GM12878 (cell line): ENCODE results near the gene CRYGS. TPM values are rescaled to one million over a fixed set of nuclear protein-coding genes. Genes with fewer than 3 reads are reported as not detected.

Experiments used
- BCLAF1 ChIP-seq: fragments of 450-650 bp; IDR thresholded peaks from 2 replicates; pipeline ENCODE4 v1.6.1; 2017; ENCODE audit warnings: antibody characterized with exemption, mild to moderate bottlenecking, moderate library complexity
- BHLHE40 ChIP-seq, 2 experiments: fragments of 450-650 bp in 1 of 2; IDR thresholded peaks; 2 replicates each; pipeline ENCODE4 v1.6.1; 2011 to 2017; ENCODE audit warnings: low read depth in 2 of 2, borderline replicate concordance in 1 of 2, improper control_type of control experiment in 1 of 2, low read length in 1 of 2, mild to moderate bottlenecking in 1 of 2
- BRCA1 ChIP-seq: IDR thresholded peaks from 2 replicates; pipeline ENCODE4 v1.6.1; 2011; ENCODE audit warnings: low read depth, low read length, improper control_type of control experiment
- CREB1 ChIP-seq: IDR thresholded peaks from 2 replicates; pipeline ENCODE4 v1.6.1; 2012; ENCODE audit warnings: low read depth, mild to moderate bottlenecking, inconsistent platforms
- CUX1 ChIP-seq: IDR thresholded peaks from 2 replicates; pipeline ENCODE4 v1.6.1; 2012; ENCODE audit warnings: improper control_type of control experiment, low read depth, low read length; ENCODE audit not compliant: insufficient replicate concordance
- DPF2 ChIP-seq: fragments of 450-650 bp; IDR thresholded peaks from 2 replicates; pipeline ENCODE4 v1.6.1; 2017; ENCODE audit warnings: mild to moderate bottlenecking
- HCFC1 ChIP-seq: fragments of 150-350 bp; IDR thresholded peaks from 2 replicates; pipeline ENCODE4 v1.6.1; 2014; ENCODE audit warnings: low read length
- IKZF1 ChIP-seq: fragments of 450-650 bp; conservative IDR thresholded peaks from 2 replicates; pipeline ENCODE4 v1.6.1; 2017; ENCODE audit warnings: antibody characterized with exemption, mild to moderate bottlenecking
- IRF3 ChIP-seq: fragments of 450-650 bp; IDR thresholded peaks from 2 replicates; pipeline ENCODE4 v1.6.1; 2014; ENCODE audit warnings: mild to moderate bottlenecking
- MEF2A ChIP-seq: IDR thresholded peaks from 2 replicates; pipeline ENCODE4 v1.6.1; 2011; ENCODE audit warnings: low read depth, mild to moderate bottlenecking, low read length, moderate library complexity; ENCODE audit not compliant: insufficient read depth
- MTA2 ChIP-seq: fragments of 450-650 bp; IDR thresholded peaks from 2 replicates; pipeline ENCODE4 v1.6.1; 2016; ENCODE audit warnings: low read depth, mild to moderate bottlenecking, moderate library complexity
- MXI1 ChIP-seq: fragments of 150-350 bp; IDR thresholded peaks from 2 replicates; pipeline ENCODE4 v1.6.1; 2011; ENCODE audit warnings: low read depth, mild to moderate bottlenecking, inconsistent platforms, low read length, improper control_type of control experiment
- NBN ChIP-seq: fragments of 450-650 bp; IDR thresholded peaks from 2 replicates; pipeline ENCODE4 v1.6.1; 2016
- NKRF ChIP-seq: fragments of 450-650 bp; conservative IDR thresholded peaks from 2 replicates; pipeline ENCODE4 v1.6.1; 2017; ENCODE audit warnings: mild to moderate bottlenecking, moderate library complexity
- POU2F2 ChIP-seq: IDR thresholded peaks from 3 replicates; pipeline ENCODE4 v1.6.1; 2011; ENCODE audit warnings: low read depth, mild to moderate bottlenecking, low read length, borderline replicate concordance
- ZBTB33 ChIP-seq: fragments of 450-650 bp; IDR thresholded peaks from 2 replicates; pipeline ENCODE4 v1.6.1; 2017; ENCODE audit warnings: mild to moderate bottlenecking
- ZNF274 ChIP-seq: IDR thresholded peaks from one replicate; pipeline ENCODE4 v1.8.0; 2011; ENCODE audit not compliant: insufficient read length, insufficient read depth
- polyA plus RNA-seq, 11 experiments: library from polyadenylated mRNA; depleted of rRNA in 4 of 11; unstranded in 6 of 11; stranded (reverse) in 5 of 11; fragments of >200 nt; fragmentation: Nextera tagmentation in 4 of 11; fragmentation: Illumina TruSeq in 1 of 11; extraction: Ambion mirVana in 4 of 11; extraction: Trizol in 1 of 11; gene quantifications; 1 replicate in 1 of 11; 2 replicates in 10 of 11; pipeline versions ENCODE4 v1.2.1 to v1.2.3, GENCODE V29; 2011 to 2016; ENCODE audit warnings: inconsistent platforms in 2 of 11, missing spikeins in 2 of 11, low read depth in 1 of 11
- total RNA-seq, 4 experiments: library from RNA; depleted of rRNA in 3 of 4; stranded (reverse); fragments of >200 nt in 3 of 4; fragmentation: Illumina TruSeq in 1 of 4; extraction: Trizol in 1 of 4; gene quantifications; 2 replicates each; pipeline versions ENCODE4 v1.2.1 to v1.2.3, GENCODE V29; 2013 to 2021

Gene CRYGS
- total and polyA plus RNA-seq, 10 of the 15 experiments (the other 5 are each of a cell fraction or from before 2014, with no cell fraction given), result 1.1 to 6.0 (median 2.5) TPM

- TF ChIP-seq CUX1 (no peak), BCLAF1 (no peak), ZBTB33 (no peak), POU2F2 (0 out of 3 replicates have a peak, but pooled peaks have one; percentile 33), MEF2A (peak; percentile 74; the same call in 1 of the 2 replicates), NBN (peak; percentile 77; the same call in 1 of the 2 replicates), IKZF1 (peak; percentile 93), BHLHE40 (IDR thresholded peaks at IDR 0.05; ENCODE audit: borderline replicate concordance in 1 of 2, low read depth in 2 of 2, low read length in 1 of 2) (peak; percentile 59 to 74; a peak in 2 of 4 replicates), HCFC1 (no peak), MTA2 (peak; percentile 88), MXI1 (no peak), IRF3 (no peak; the same call in 1 of the 2 replicates), ZNF274 (no peak), DPF2 (peak; percentile 85; the same call in 1 of the 2 replicates), BRCA1 (no peak), NKRF (no peak), CREB1 (peak; percentile 63; the same call in 1 of the 2 replicates)
Observed at GRCh38 chr3:186534113-186534669, 10.0 kb downstream of the CRYGS start (continued).
